Tibial nerve (tissue), 3 donors: ENCODE results near the gene TEPSIN.
A peak's percentile ranks its signal among the peaks of the same experiment; 100 is the strongest.

Experiments
- POLR2A ChIP-seq, 2 donors: fragments of 450-650 bp; IDR thresholded peaks; one replicate each; pipeline ENCODE4 v1.6.1; 2017; ENCODE audit warnings: antibody characterized with exemption in 2 of 2, mild to moderate bottlenecking in 2 of 2, moderate library complexity in 2 of 2
- TF ChIP-seq, protein P1 (sequence below), 5 experiments: fragments of 200-600 bp in 3 of 5; fragments of 450-650 bp in 2 of 5; sonication (generic) in 3 of 5; IDR thresholded peaks; one replicate each; pipeline ENCODE4 v1.5.1; 2016 to 2019; ENCODE audit warnings: antibody characterized with exemption in 5 of 5, mild to moderate bottlenecking in 3 of 5, moderate library complexity in 2 of 5

DNA sequence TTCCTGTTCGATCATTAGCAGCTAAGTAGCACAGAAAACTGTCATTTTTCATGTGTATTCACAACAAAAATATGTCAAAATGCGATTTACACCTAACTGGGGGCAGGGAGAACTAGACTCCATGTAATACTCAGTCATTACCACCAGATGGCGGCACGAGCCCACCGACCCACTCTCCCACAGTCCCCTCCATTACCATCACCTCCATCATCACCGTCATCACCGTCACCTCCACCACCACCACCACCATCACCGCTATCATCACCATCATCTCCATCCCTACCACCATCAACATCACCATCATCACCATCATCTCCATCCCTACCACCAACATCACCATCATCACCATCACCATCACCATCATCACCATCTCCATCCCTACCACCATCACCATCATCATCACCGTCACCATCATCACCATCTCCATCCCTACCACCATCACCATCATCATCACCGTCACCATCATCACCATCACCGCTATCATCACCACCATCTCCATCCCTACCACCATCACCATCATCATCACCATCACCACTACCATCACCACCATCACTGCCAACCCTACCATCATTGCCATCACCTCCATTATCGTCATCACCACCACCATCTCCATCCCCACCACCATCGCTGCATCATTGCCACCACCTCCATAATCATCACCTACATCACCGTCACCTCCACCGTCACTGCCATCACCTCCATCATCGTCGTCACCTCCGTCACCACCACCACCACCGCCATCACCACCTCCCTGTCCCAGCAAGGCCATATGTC, 14.7 kb upstream of the TEPSIN start:
- TF ChIP-seq, protein P1, sequence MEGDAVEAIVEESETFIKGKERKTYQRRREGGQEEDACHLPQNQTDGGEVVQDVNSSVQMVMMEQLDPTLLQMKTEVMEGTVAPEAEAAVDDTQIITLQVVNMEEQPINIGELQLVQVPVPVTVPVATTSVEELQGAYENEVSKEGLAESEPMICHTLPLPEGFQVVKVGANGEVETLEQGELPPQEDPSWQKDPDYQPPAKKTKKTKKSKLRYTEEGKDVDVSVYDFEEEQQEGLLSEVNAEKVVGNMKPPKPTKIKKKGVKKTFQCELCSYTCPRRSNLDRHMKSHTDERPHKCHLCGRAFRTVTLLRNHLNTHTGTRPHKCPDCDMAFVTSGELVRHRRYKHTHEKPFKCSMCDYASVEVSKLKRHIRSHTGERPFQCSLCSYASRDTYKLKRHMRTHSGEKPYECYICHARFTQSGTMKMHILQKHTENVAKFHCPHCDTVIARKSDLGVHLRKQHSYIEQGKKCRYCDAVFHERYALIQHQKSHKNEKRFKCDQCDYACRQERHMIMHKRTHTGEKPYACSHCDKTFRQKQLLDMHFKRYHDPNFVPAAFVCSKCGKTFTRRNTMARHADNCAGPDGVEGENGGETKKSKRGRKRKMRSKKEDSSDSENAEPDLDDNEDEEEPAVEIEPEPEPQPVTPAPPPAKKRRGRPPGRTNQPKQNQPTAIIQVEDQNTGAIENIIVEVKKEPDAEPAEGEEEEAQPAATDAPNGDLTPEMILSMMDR (IDR thresholded peaks at IDR 0.05): peak; percentile 78 to 95 (median 86)
- no peak for TF ChIP-seq POLR2A (IDR thresholded peaks at IDR 0.05)
